Suprapubic skin (tissue), 4 donors: Measurements from ENCODE around the gene MLLT10.

Experiments used
- EP300 ChIP-seq: sonication (generic); formaldehyde crosslinking; IDR thresholded peaks from one replicate; pipeline ENCODE4 v1.6.1; 2017; ENCODE audit warnings: antibody characterized with exemption
- POLR2A ChIP-seq, 2 donors: fragments of 450-650 bp; IDR thresholded peaks; one replicate each; pipeline ENCODE4 v1.6.1; 2017; ENCODE audit warnings: antibody characterized with exemption in 2 of 2, mild to moderate bottlenecking in 2 of 2, moderate library complexity in 2 of 2
- POLR2AphosphoS5 ChIP-seq, 3 donors: sonication (generic); formaldehyde crosslinking; IDR thresholded peaks; one replicate each; pipeline ENCODE4 v1.6.1; 2017; ENCODE audit warnings: antibody characterized with exemption in 3 of 3
- TF ChIP-seq, protein P1 (sequence below), 2 donors: fragments of 200-600 bp in 1 of 2; fragments of 450-650 bp in 1 of 2; sonication (generic) in 1 of 2; IDR thresholded peaks; one replicate each; pipeline ENCODE4 v1.5.1; 2016 to 2019; ENCODE audit warnings: antibody characterized with exemption in 2 of 2, mild to moderate bottlenecking in 1 of 2, moderate library complexity in 1 of 2

DNA sequence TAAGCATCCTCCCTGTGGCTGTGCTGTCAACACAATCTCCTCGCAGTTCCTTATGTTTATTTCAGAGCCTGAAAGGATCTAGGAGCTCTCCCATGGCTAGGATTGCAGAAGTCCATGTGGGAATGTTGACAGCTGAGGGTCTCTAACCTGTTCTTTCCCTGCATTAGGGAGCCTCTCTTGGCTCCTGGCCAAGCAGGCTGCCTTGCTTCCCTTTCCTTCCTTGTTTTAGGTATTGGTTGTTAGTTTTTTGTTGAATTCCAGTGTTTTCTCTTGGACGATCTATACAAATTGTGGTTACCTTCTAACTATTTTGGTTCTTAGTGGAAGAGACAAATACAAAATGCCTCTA lies 171.8 kb downstream of the MLLT10 start:
- TF ChIP-seq, protein P1, sequence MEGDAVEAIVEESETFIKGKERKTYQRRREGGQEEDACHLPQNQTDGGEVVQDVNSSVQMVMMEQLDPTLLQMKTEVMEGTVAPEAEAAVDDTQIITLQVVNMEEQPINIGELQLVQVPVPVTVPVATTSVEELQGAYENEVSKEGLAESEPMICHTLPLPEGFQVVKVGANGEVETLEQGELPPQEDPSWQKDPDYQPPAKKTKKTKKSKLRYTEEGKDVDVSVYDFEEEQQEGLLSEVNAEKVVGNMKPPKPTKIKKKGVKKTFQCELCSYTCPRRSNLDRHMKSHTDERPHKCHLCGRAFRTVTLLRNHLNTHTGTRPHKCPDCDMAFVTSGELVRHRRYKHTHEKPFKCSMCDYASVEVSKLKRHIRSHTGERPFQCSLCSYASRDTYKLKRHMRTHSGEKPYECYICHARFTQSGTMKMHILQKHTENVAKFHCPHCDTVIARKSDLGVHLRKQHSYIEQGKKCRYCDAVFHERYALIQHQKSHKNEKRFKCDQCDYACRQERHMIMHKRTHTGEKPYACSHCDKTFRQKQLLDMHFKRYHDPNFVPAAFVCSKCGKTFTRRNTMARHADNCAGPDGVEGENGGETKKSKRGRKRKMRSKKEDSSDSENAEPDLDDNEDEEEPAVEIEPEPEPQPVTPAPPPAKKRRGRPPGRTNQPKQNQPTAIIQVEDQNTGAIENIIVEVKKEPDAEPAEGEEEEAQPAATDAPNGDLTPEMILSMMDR (IDR thresholded peaks at IDR 0.05): no peak
- no peak for TF ChIP-seq POLR2A (IDR thresholded peaks at IDR 0.05)
- TF ChIP-seq EP300: no peak
- TF ChIP-seq POLR2AphosphoS5 (IDR thresholded peaks at IDR 0.05): no peak
